ENCODE measurements around the gene GABRD. TPM values are rescaled to one million over a fixed set of nuclear protein-coding genes. Genes with fewer than 3 reads are reported as not detected.

Gene GABRD
- total and polyA plus RNA-seq, 2 of the 13 experiments (the other 11 are each of a cell fraction or from before 2014, with no cell fraction given) = not detected

DNA sequence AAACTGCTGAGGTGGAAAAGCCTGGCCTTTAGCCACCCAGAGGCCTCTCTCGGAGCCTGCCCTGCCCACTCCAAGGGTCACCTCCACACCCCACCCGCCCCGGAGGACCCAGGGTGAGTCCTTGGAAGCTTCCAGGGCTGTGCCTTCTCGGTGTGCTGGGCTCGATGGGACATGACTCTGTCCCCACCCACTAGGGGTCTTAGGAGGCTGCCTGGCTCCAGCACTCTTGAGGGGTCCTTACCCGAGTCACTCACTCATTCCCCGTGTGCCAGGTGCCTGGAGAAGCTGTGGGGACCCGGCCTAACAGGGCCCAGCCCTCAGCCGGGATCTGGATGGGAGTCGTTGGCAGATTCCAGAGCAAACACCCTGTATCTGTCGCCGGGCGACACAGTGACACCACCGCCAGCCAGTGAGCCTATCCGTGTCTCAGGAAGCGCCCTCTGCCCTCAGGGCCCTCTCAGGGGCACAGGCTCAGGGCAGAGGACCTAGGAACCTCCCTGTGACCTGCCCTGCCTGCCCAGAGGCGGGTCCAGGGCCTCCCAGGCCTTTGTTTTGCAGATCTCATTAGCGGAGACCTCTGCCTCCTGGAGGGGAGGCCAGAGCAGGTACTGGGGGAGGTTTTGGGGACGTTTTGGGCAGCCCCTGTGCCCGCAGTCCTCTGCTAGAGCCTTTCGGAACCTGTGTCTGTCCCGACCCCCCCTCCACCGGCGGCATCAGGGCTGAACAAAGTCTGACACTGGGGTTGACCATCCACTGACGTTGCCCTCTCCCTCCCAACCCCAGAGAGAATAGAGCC lies 28.0 kb downstream of the GABRD start (continued):
- TF ChIP-seq, protein P1, sequence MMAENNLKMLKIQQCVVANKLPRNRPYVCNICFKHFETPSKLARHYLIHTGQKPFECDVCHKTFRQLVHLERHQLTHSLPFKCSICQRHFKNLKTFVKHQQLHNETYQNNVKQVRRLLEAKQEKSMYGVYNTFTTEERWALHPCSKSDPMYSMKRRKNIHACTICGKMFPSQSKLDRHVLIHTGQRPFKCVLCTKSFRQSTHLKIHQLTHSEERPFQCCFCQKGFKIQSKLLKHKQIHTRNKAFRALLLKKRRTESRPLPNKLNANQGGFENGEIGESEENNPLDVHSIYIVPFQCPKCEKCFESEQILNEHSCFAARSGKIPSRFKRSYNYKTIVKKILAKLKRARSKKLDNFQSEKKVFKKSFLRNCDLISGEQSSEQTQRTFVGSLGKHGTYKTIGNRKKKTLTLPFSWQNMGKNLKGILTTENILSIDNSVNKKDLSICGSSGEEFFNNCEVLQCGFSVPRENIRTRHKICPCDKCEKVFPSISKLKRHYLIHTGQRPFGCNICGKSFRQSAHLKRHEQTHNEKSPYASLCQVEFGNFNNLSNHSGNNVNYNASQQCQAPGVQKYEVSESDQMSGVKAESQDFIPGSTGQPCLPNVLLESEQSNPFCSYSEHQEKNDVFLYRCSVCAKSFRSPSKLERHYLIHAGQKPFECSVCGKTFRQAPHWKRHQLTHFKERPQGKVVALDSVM (CRISPR knock-in tag; IDR thresholded peaks at IDR 0.05) = peak; percentile 64; the same call in 1 of the 2 replicates
- TF ChIP-seq ZNF761 (CRISPR knock-in tag; conservative IDR thresholded peaks at IDR 0.05) (no peak), CAMTA2 (CRISPR knock-in tag; IDR thresholded peaks at IDR 0.05; ENCODE audit: borderline replicate concordance) (no peak), DNMT3B (CRISPR knock-in tag; conservative IDR thresholded peaks at IDR 0.05) (no peak), ZNF562 (CRISPR knock-in tag; IDR thresholded peaks at IDR 0.05; ENCODE audit: borderline replicate concordance) (no peak), ZNF839 (CRISPR knock-in tag; IDR thresholded peaks at IDR 0.05; ENCODE audit: borderline replicate concordance) (no peak), RFX1 (IDR thresholded peaks at IDR 0.05) (peak; percentile 56; the same call in 1 of the 2 replicates), JARID2 (CRISPR knock-in tag; IDR thresholded peaks at IDR 0.05; ENCODE audit: insufficient replicate concordance) (no peak), ERF (CRISPR knock-in tag; IDR thresholded peaks at IDR 0.05) (no peak; the same call in 1 of the 2 replicates), MYC (CRISPR knock-in tag; IDR thresholded peaks at IDR 0.05; ENCODE audit: borderline replicate concordance) (no peak; the same call in none of the 2 replicates), SRSF4 (IDR thresholded peaks at IDR 0.05; ENCODE audit: low read depth, low read length, poor library complexity, severe bottlenecking) (no peak), ZFP82 (CRISPR knock-in tag; IDR thresholded peaks at IDR 0.05; ENCODE audit: borderline replicate concordance) (peak; percentile 41; the same call in 1 of the 2 replicates), GZF1 (CRISPR knock-in tag; IDR thresholded peaks at IDR 0.05) (no peak), ZNF501 (CRISPR knock-in tag; IDR thresholded peaks at IDR 0.05) (peak; percentile 29; the same call in 1 of the 2 replicates), HES4 (CRISPR knock-in tag; IDR thresholded peaks at IDR 0.05; ENCODE audit: borderline replicate concordance) (no peak; the same call in 1 of the 2 replicates), HNRNPLL (IDR thresholded peaks at IDR 0.05; ENCODE audit: low read depth, low read length, poor library complexity, severe bottlenecking) (no peak), ZNF382 (CRISPR knock-in tag; IDR thresholded peaks at IDR 0.05; ENCODE audit: borderline replicate concordance) (no peak), SMARCC2 (IDR thresholded peaks at IDR 0.05) (no peak), ZNF569 (CRISPR knock-in tag; IDR thresholded peaks at IDR 0.05; ENCODE audit: borderline replicate concordance) (no peak), ZNF713 (CRISPR knock-in tag; IDR thresholded peaks at IDR 0.05) (no peak), SP5 (CRISPR knock-in tag; IDR thresholded peaks at IDR 0.05; ENCODE audit: borderline replicate concordance, low read depth) (peak; percentile 53; the same call in 1 of the 2 replicates), HMGA1 (CRISPR knock-in tag; conservative IDR thresholded peaks at IDR 0.05) (no peak)
- TF ChIP-seq, protein P2, sequence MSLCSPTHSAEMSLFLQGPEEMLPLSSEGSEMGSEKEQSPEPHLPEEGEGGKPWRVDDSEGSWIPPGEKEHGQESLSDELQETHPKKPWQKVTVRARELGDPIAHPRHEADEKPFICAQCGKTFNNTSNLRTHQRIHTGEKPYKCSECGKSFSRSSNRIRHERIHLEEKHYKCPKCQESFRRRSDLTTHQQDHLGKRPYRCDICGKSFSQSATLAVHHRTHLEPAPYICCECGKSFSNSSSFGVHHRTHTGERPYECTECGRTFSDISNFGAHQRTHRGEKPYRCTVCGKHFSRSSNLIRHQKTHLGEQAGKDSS (CRISPR knock-in tag; IDR thresholded peaks at IDR 0.05; ENCODE audit: borderline replicate concordance, low read depth) = 0 out of 2 replicates have a peak, but pooled peaks have one; percentile 26
- TF ChIP-seq, protein P3, sequence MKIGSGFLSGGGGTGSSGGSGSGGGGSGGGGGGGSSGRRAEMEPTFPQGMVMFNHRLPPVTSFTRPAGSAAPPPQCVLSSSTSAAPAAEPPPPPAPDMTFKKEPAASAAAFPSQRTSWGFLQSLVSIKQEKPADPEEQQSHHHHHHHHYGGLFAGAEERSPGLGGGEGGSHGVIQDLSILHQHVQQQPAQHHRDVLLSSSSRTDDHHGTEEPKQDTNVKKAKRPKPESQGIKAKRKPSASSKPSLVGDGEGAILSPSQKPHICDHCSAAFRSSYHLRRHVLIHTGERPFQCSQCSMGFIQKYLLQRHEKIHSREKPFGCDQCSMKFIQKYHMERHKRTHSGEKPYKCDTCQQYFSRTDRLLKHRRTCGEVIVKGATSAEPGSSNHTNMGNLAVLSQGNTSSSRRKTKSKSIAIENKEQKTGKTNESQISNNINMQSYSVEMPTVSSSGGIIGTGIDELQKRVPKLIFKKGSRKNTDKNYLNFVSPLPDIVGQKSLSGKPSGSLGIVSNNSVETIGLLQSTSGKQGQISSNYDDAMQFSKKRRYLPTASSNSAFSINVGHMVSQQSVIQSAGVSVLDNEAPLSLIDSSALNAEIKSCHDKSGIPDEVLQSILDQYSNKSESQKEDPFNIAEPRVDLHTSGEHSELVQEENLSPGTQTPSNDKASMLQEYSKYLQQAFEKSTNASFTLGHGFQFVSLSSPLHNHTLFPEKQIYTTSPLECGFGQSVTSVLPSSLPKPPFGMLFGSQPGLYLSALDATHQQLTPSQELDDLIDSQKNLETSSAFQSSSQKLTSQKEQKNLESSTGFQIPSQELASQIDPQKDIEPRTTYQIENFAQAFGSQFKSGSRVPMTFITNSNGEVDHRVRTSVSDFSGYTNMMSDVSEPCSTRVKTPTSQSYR (CRISPR knock-in tag; IDR thresholded peaks at IDR 0.05; ENCODE audit: borderline replicate concordance) = no peak

Data from HepG2 (cell line).